ENCODE measurements around the gene SAMD11.

DNA sequence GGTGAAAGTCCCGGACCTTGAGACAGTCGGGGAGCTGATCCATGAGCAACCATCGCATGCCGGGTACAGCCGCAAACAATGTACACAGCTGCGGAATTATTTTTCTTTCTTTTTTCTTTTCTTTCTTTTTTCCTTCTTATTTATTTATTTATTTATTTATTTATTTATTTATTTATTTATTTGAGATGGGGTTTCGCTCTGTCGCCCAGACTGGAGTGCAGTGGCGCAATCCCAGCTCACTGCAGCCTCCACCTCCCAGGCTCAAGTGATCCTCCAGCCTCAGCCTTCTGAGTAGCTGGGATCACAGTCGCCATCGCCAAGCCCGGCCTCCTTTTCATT lies 60.7 kb downstream of the SAMD11 start:
- TF ChIP-seq POLR2AphosphoS5 (IDR thresholded peaks at IDR 0.05) (no peak), POLR2A (IDR thresholded peaks at IDR 0.05) (no peak)
- TF ChIP-seq, protein P1, sequence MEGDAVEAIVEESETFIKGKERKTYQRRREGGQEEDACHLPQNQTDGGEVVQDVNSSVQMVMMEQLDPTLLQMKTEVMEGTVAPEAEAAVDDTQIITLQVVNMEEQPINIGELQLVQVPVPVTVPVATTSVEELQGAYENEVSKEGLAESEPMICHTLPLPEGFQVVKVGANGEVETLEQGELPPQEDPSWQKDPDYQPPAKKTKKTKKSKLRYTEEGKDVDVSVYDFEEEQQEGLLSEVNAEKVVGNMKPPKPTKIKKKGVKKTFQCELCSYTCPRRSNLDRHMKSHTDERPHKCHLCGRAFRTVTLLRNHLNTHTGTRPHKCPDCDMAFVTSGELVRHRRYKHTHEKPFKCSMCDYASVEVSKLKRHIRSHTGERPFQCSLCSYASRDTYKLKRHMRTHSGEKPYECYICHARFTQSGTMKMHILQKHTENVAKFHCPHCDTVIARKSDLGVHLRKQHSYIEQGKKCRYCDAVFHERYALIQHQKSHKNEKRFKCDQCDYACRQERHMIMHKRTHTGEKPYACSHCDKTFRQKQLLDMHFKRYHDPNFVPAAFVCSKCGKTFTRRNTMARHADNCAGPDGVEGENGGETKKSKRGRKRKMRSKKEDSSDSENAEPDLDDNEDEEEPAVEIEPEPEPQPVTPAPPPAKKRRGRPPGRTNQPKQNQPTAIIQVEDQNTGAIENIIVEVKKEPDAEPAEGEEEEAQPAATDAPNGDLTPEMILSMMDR (IDR thresholded peaks at IDR 0.05 in 8 of 11, conservative IDR thresholded peaks at IDR 0.05 in 3 of 11), result peak in 4 of 11 experiments; percentile 7 to 34 (median 20)

Data from spleen (tissue), 7 donors.